CD4-positive, alpha-beta memory T cell (primary cell): ENCODE measurements around the gene GABRA4. TPM values are rescaled to one million over a fixed set of nuclear protein-coding genes. Genes with fewer than 3 reads are reported as not detected.

Experiments used
- CTCF ChIA-PET: fragments of 350-600 bp; sonication (Branson Sonifier 250); formaldehyde crosslinking; loops from one replicate; lab custom pipeline; 2021; ENCODE audit warnings: inconsistent platforms; ENCODE audit not compliant: partially characterized antibody; lab: Charles Lee
- POLR2A ChIA-PET: fragments of 350-600 bp; sonication (Branson Sonifier 250); formaldehyde crosslinking; loops from one replicate; lab custom pipeline; 2021; ENCODE audit not compliant: partially characterized antibody; lab: Charles Lee
- DNase-seq, 5 donors: peaks; one replicate each; pipeline versions ENCODE4 v3.0.0 to v3.0.0-alpha.2; 2020 to 2022; ENCODE audit warnings: mixed read lengths in 1 of 5
- H3K27ac ChIP-seq: one replicate; pipeline ENCODE4 v1.7.0; 2013; ENCODE audit warnings: low read depth, low read length
- H3K27me3 ChIP-seq: 2 replicates; pipeline ENCODE4 v1.7.0; 2013; ENCODE audit warnings: mild to moderate bottlenecking, low read length, moderate library complexity; ENCODE audit not compliant: insufficient read depth
- H3K36me3 ChIP-seq: 2 replicates; pipeline ENCODE4 v1.7.0; 2013; ENCODE audit warnings: mild to moderate bottlenecking, low read length, moderate library complexity; ENCODE audit not compliant: insufficient read depth
- H3K4me1 ChIP-seq: 2 replicates; pipeline ENCODE4 v1.7.0; 2013; ENCODE audit warnings: mild to moderate bottlenecking, low read length, moderate library complexity; ENCODE audit not compliant: insufficient read depth
- H3K4me3 ChIP-seq, 2 donors: one replicate each; pipeline ENCODE4 v1.7.0; 2013; ENCODE audit warnings: low read length in 2 of 2, mild to moderate bottlenecking in 1 of 2
- H3K9me3 ChIP-seq, 2 donors: one replicate each; pipeline ENCODE4 v1.7.0; 2013; ENCODE audit warnings: low read length in 2 of 2, control low read depth in 1 of 2; ENCODE audit not compliant: control insufficient read depth in 1 of 2
- H3K27ac Mint-ChIP-seq, 7 donors: one replicate each; pipeline ENCODE4 v1.8.0; 2020 to 2021; ENCODE audit warnings: mixed read lengths in 7 of 7, mild to moderate bottlenecking in 6 of 7, inconsistent platforms in 3 of 7, moderate library complexity in 3 of 7
- H3K27me3 Mint-ChIP-seq, 2 donors: one replicate each; pipeline ENCODE4 v1.8.0; 2020 to 2021; ENCODE audit warnings: mixed read lengths in 2 of 2
- H3K36me3 Mint-ChIP-seq, 2 donors: one replicate each; pipeline ENCODE4 v1.8.0; 2020 to 2021; ENCODE audit warnings: mixed read lengths in 2 of 2, inconsistent platforms in 1 of 2, mild to moderate bottlenecking in 1 of 2
- H3K4me1 Mint-ChIP-seq, 4 donors: one replicate each; pipeline ENCODE4 v1.8.0; 2020 to 2021; ENCODE audit warnings: mixed read lengths in 4 of 4, mild to moderate bottlenecking in 1 of 4
- H3K4me3 Mint-ChIP-seq, 8 donors: one replicate each; pipeline ENCODE4 v1.8.0; 2020 to 2021; ENCODE audit warnings: mixed read lengths in 8 of 8, mild to moderate bottlenecking in 7 of 8, moderate library complexity in 6 of 8, inconsistent platforms in 3 of 8
- H3K9me3 Mint-ChIP-seq, 8 donors: one replicate each; pipeline ENCODE4 v1.8.0; 2020 to 2021; ENCODE audit warnings: mixed read lengths in 8 of 8, mild to moderate bottlenecking in 5 of 8, inconsistent platforms in 3 of 8, moderate library complexity in 1 of 8
- intact Hi-C: fragments of 100-400 bp; cut with micrococcal nuclease; formaldehyde crosslinking; loops from one replicate; pipeline ENCODE4 v1.15.1; 2023
- polyA plus RNA-seq, 2 donors: library from polyadenylated mRNA; unstranded; fragments of 300-500 nt; fragmentation: Illumina TruSeq; gene quantifications; one replicate each; pipeline ENCODE4 v1.2.3, GENCODE V29; 2021
- total RNA-seq, 2 experiments: library from RNA; stranded (reverse); gene quantifications; one replicate each; pipeline ENCODE4 v1.2.3, GENCODE V29; 2021

The GABRA4 gene
- total and polyA plus RNA-seq, 4 experiments from 2014 or later, result not detected

GRCh38 chr4:46908148-46908547, 85.2 kb downstream of the GABRA4 start:
- ChIA-PET CTCF (no interaction called here), POLR2A (no interaction called here)
- Mint-ChIP-seq H3K9me3 (no peaks in the 10 kb centered on the region), H3K4me1 (no peaks in the 10 kb centered on the region), H3K27ac (no peak overlapping the region), H3K27me3 (peaks cover 1 to 3% of the 10 kb centered on the region in 2 donors), H3K36me3 (no peaks in the 10 kb centered on the region), H3K4me3 (no peak overlapping the region)
- no peak overlapping the region for H3K4me3 ChIP-seq
- H3K27me3 ChIP-seq, result no peaks in the 10 kb centered on the region
- intact Hi-C loops, result no loop called here
- no peak overlapping the region for H3K27ac ChIP-seq
- no peaks in the 10 kb centered on the region for H3K36me3 ChIP-seq
- no peaks in the 10 kb centered on the region for H3K4me1 ChIP-seq
- no peaks in the 10 kb centered on the region for H3K9me3 ChIP-seq
- no peak for DNase-seq

- H3K27ac Mint-ChIP-seq, result no peak overlapping the region
- Histone ChIP-seq H3K9me3 (no peaks in the 10 kb centered on the region), H3K36me3 (no peaks in the 10 kb centered on the region), H3K27me3 (no peaks in the 10 kb centered on the region), H3K4me3 (no peak overlapping the region), H3K4me1 (no peaks in the 10 kb centered on the region), H3K27ac (no peak overlapping the region)
- H3K4me3 Mint-ChIP-seq, result no peak overlapping the region
- peaks cover 0 to 2% (median 0%) of the 10 kb centered on the region in 8 donors for H3K9me3 Mint-ChIP-seq
- H3K4me1 Mint-ChIP-seq, result no peaks in the 10 kb centered on the region
- no peaks in the 10 kb centered on the region for H3K36me3 Mint-ChIP-seq
- intact Hi-C loops, result no loop called here
- H3K27me3 Mint-ChIP-seq, result peaks cover 0 to 2% of the 10 kb centered on the region in 2 donors
- ChIA-PET CTCF (no interaction called here), POLR2A (no interaction called here)
- no peak for DNase-seq
These were observed 93.3 kb downstream of the GABRA4 start for GRCh38 chr4:46900082-46900481.

GRCh38 chr4:46894826-46895225, 98.6 kb downstream of the GABRA4 start:
- H3K4me1 Mint-ChIP-seq, result no peaks in the 10 kb centered on the region
- intact Hi-C loops, result no loop called here

GRCh38 chr4:46890056-46890455, 103.3 kb downstream of the GABRA4 start:
- no peak overlapping the region for H3K4me3 Mint-ChIP-seq
- Histone ChIP-seq H3K4me1 (no peaks in the 10 kb centered on the region), H3K27ac (no peak overlapping the region), H3K36me3 (no peaks in the 10 kb centered on the region), H3K4me3 (no peak overlapping the region), H3K9me3 (no peaks in the 10 kb centered on the region), H3K27me3 (no peaks in the 10 kb centered on the region)
- CTCF ChIA-PET, result no interaction called here
- no peak overlapping the region for H3K27ac Mint-ChIP-seq
- POLR2A ChIA-PET, result no interaction called here
- peaks cover 0 to 4% (median 0%) of the 10 kb centered on the region in 8 donors for H3K9me3 Mint-ChIP-seq
- H3K4me1 Mint-ChIP-seq, result no peaks in the 10 kb centered on the region
- intact Hi-C loops, result no loop called here
- peaks cover 0 to 4% of the 10 kb centered on the region in 2 donors for H3K27me3 Mint-ChIP-seq
- no peak for DNase-seq
- H3K36me3 Mint-ChIP-seq, result no peaks in the 10 kb centered on the region

More at GRCh38 chr4:46894826-46895225, 98.6 kb downstream of the GABRA4 start:
- no peak for DNase-seq
- no peak overlapping the region for H3K4me3 ChIP-seq
- no peaks in the 10 kb centered on the region for H3K9me3 ChIP-seq
- POLR2A ChIA-PET, result no interaction called here
- CTCF ChIA-PET, result no interaction called here
- H3K36me3 Mint-ChIP-seq, result no peaks in the 10 kb centered on the region
- peaks cover 0 to 3% of the 10 kb centered on the region in 2 donors for H3K27me3 Mint-ChIP-seq
- no peak overlapping the region for H3K27ac Mint-ChIP-seq
- no peak overlapping the region for H3K4me3 Mint-ChIP-seq
- H3K9me3 Mint-ChIP-seq, result peaks cover 0 to 3% (median 0%) of the 10 kb centered on the region in 8 donors
- H3K27ac ChIP-seq, result no peak overlapping the region
- H3K4me1 ChIP-seq, result no peaks in the 10 kb centered on the region
- H3K27me3 ChIP-seq, result no peaks in the 10 kb centered on the region
- no peaks in the 10 kb centered on the region for H3K36me3 ChIP-seq

- CTCF ChIA-PET, result no interaction called here
- Histone ChIP-seq H3K4me3 (no peak overlapping the region), H3K36me3 (no peaks in the 10 kb centered on the region), H3K4me1 (no peaks in the 10 kb centered on the region), H3K9me3 (no peaks in the 10 kb centered on the region), H3K27ac (no peak overlapping the region), H3K27me3 (no peaks in the 10 kb centered on the region)
- Mint-ChIP-seq H3K9me3 (peaks cover 0 to 4% (median 0%) of the 10 kb centered on the region in 8 donors), H3K27ac (no peak overlapping the region), H3K4me3 (no peak overlapping the region), H3K4me1 (no peaks in the 10 kb centered on the region), H3K36me3 (no peaks in the 10 kb centered on the region), H3K27me3 (peaks cover 0 to 3% of the 10 kb centered on the region in 2 donors)
- DNase-seq, result no peak
- intact Hi-C loops, result no loop called here
- POLR2A ChIA-PET, result no interaction called here
These were observed 104.0 kb downstream of the GABRA4 start for GRCh38 chr4:46889410-46889809.

- POLR2A ChIA-PET, result no interaction called here
These were observed 106.7 kb downstream of the GABRA4 start for GRCh38 chr4:46886711-46887110.

GRCh38 chr4:46878641-46879040, 114.7 kb downstream of the GABRA4 start:
- H3K9me3 ChIP-seq, result no peaks in the 10 kb centered on the region
- H3K27ac ChIP-seq, result no peak overlapping the region
- ChIA-PET POLR2A (no interaction called here), CTCF (no interaction called here)
- Mint-ChIP-seq H3K4me3 (no peak overlapping the region), H3K36me3 (no peaks in the 10 kb centered on the region), H3K4me1 (no peaks in the 10 kb centered on the region), H3K27me3 (no peaks in the 10 kb centered on the region), H3K27ac (no peak overlapping the region), H3K9me3 (no peaks in the 10 kb centered on the region)
- H3K4me3 ChIP-seq, result no peak overlapping the region
- DNase-seq, result no peak
- H3K4me1 ChIP-seq, result no peaks in the 10 kb centered on the region
- intact Hi-C loops, result no loop called here
- H3K36me3 ChIP-seq, result no peaks in the 10 kb centered on the region
- H3K27me3 ChIP-seq, result no peaks in the 10 kb centered on the region

More at GRCh38 chr4:46886711-46887110, 106.7 kb downstream of the GABRA4 start:
- intact Hi-C loops, result no loop called here
- Histone ChIP-seq H3K4me1 (no peaks in the 10 kb centered on the region), H3K9me3 (no peaks in the 10 kb centered on the region), H3K36me3 (no peaks in the 10 kb centered on the region), H3K4me3 (no peak overlapping the region), H3K27ac (no peak overlapping the region), H3K27me3 (no peaks in the 10 kb centered on the region)
- H3K27me3 Mint-ChIP-seq, result peaks cover 0 to 3% of the 10 kb centered on the region in 2 donors
- CTCF ChIA-PET, result no interaction called here
- H3K27ac Mint-ChIP-seq, result no peak overlapping the region
- no peaks in the 10 kb centered on the region for H3K4me1 Mint-ChIP-seq
- H3K9me3 Mint-ChIP-seq, result peaks cover 0 to 3% (median 0%) of the 10 kb centered on the region in 8 donors
- no peak overlapping the region for H3K4me3 Mint-ChIP-seq
- H3K36me3 Mint-ChIP-seq, result no peaks in the 10 kb centered on the region
- DNase-seq, result no peak

- Histone ChIP-seq H3K36me3 (no peaks in the 10 kb centered on the region), H3K27me3 (no peaks in the 10 kb centered on the region), H3K4me1 (no peaks in the 10 kb centered on the region), H3K27ac (no peak overlapping the region), H3K4me3 (no peak overlapping the region), H3K9me3 (no peaks in the 10 kb centered on the region)
- no peaks in the 10 kb centered on the region for H3K27me3 Mint-ChIP-seq
- ChIA-PET POLR2A (no interaction called here), CTCF (no interaction called here)
- no peak overlapping the region for H3K27ac Mint-ChIP-seq
- no peaks in the 10 kb centered on the region for H3K9me3 Mint-ChIP-seq
- DNase-seq, result no peak
- no peaks in the 10 kb centered on the region for H3K36me3 Mint-ChIP-seq
- H3K4me3 Mint-ChIP-seq, result no peak overlapping the region
- intact Hi-C loops, result no loop called here
- no peaks in the 10 kb centered on the region for H3K4me1 Mint-ChIP-seq
These were observed 118.6 kb downstream of the GABRA4 start for GRCh38 chr4:46874811-46875210.
